CD14-positive monocyte (primary cell): ENCODE measurements around the gene SSTR3. TPM values are rescaled to one million over a fixed set of nuclear protein-coding genes. Genes with fewer than 3 reads are reported as not detected.

Source experiments
- DNase-seq, 3 donors: peaks; one replicate each; pipeline ENCODE4 v3.0.0-alpha.2; 2011 to 2022
- H2AFZ ChIP-seq: 2 replicates; pipeline ENCODE4 v1.6.0; 2012; ENCODE audit warnings: mild to moderate bottlenecking, low read depth, low read length, inconsistent platforms; ENCODE audit not compliant: insufficient read depth, poor library complexity, severe bottlenecking
- H3K27ac ChIP-seq, 2 donors: 1 replicate in 1 of 2; 2 replicates in 1 of 2; pipeline ENCODE4 v1.5.1; 2012 to 2013; ENCODE audit warnings: low read length in 2 of 2, control low read depth in 1 of 2, inconsistent platforms in 1 of 2, low read depth in 1 of 2, mild to moderate bottlenecking in 1 of 2
- H3K27me3 ChIP-seq, 2 donors: one replicate each; pipeline versions ENCODE4 v1.6.0 to v1.6.1; 2011 to 2013; ENCODE audit warnings: low read length in 2 of 2; ENCODE audit not compliant: control insufficient read depth in 2 of 2, insufficient read depth in 2 of 2
- H3K36me3 ChIP-seq, 2 donors: replicated peaks in 1 of 2; 1 replicate in 1 of 2; 2 replicates in 1 of 2; pipeline versions ENCODE4 v1.5.1 to v1.6.1; 2012 to 2013; ENCODE audit warnings: low read length in 2 of 2, control low read depth in 1 of 2, inconsistent platforms in 1 of 2, mild to moderate bottlenecking in 1 of 2; ENCODE audit not compliant: insufficient read depth in 2 of 2, control insufficient read depth in 1 of 2
- H3K4me1 ChIP-seq, 2 donors: 1 replicate in 1 of 2; 2 replicates in 1 of 2; pipeline versions ENCODE4 v1.5.1 to v1.6.1; 2012 to 2013; ENCODE audit warnings: low read length in 2 of 2, control low read depth in 1 of 2, inconsistent platforms in 1 of 2, mild to moderate bottlenecking in 1 of 2, moderate library complexity in 1 of 2; ENCODE audit not compliant: insufficient read depth in 2 of 2, control insufficient read depth in 1 of 2
- H3K4me2 ChIP-seq: replicated peaks from 2 replicates; pipeline ENCODE3; 2012; ENCODE audit warnings: low read length, moderate library complexity, mild to moderate bottlenecking; ENCODE audit not compliant: poor library complexity, severe bottlenecking; ENCODE audit errors: extremely low read depth
- H3K4me3 ChIP-seq, 3 experiments: fragments of 200-600 bp in 1 of 3; sonication (generic) in 1 of 3; replicated peaks in 1 of 3; 1 replicate in 2 of 3; 2 replicates in 1 of 3; pipeline ENCODE4 v1.5.1; 2011 to 2013; ENCODE audit warnings: low read length in 3 of 3, mild to moderate bottlenecking in 3 of 3, control low read depth in 2 of 3, low read depth in 2 of 3, inconsistent platforms in 1 of 3, moderate library complexity in 1 of 3
- H3K79me2 ChIP-seq: 2 replicates; pipeline ENCODE4 v1.6.0; 2012; ENCODE audit warnings: mild to moderate bottlenecking, control low read depth, inconsistent platforms, low read length, moderate library complexity; ENCODE audit not compliant: insufficient read depth
- H3K9ac ChIP-seq: 2 replicates; pipeline ENCODE4 v1.6.0; 2017; ENCODE audit warnings: low read length, mild to moderate bottlenecking; ENCODE audit not compliant: insufficient read depth, poor library complexity, severe bottlenecking
- H3K9me3 ChIP-seq, 2 donors: replicated peaks in 1 of 2; 1 replicate in 1 of 2; 2 replicates in 1 of 2; pipeline versions ENCODE4 v1.5.1 to v1.6.1; 2012 to 2013; ENCODE audit warnings: low read length in 2 of 2, control low read depth in 1 of 2; ENCODE audit not compliant: control insufficient read depth in 1 of 2, insufficient read depth in 1 of 2
- H4K20me1 ChIP-seq: 2 replicates; pipeline ENCODE4 v1.6.0; 2012; ENCODE audit warnings: mild to moderate bottlenecking, low read length, control low read depth, moderate library complexity; ENCODE audit not compliant: insufficient read depth
- H3K27ac Mint-ChIP-seq, 7 donors: one replicate each; pipeline ENCODE4 v1.8.0; 2020; ENCODE audit warnings: mild to moderate bottlenecking in 7 of 7, mixed read lengths in 7 of 7, moderate library complexity in 6 of 7, inconsistent platforms in 2 of 7
- H3K27me3 Mint-ChIP-seq, 3 donors: one replicate each; pipeline ENCODE4 v1.8.0; 2021 to 2022; ENCODE audit warnings: low read depth in 3 of 3, mild to moderate bottlenecking in 3 of 3, mixed read lengths in 3 of 3, moderate library complexity in 3 of 3, inconsistent platforms in 1 of 3
- H3K36me3 Mint-ChIP-seq, 2 donors: one replicate each; pipeline ENCODE4 v1.8.0; 2020; ENCODE audit warnings: mixed read lengths in 2 of 2, inconsistent platforms in 1 of 2, mild to moderate bottlenecking in 1 of 2
- H3K4me1 Mint-ChIP-seq: one replicate; pipeline ENCODE4 v1.8.0; 2020; ENCODE audit warnings: mild to moderate bottlenecking, mixed read lengths
- H3K4me3 Mint-ChIP-seq, 2 donors: one replicate each; pipeline ENCODE4 v1.8.0; 2020; ENCODE audit warnings: mild to moderate bottlenecking in 2 of 2, mixed read lengths in 2 of 2, moderate library complexity in 1 of 2
- H3K9me3 Mint-ChIP-seq, 7 donors: one replicate each; pipeline ENCODE4 v1.8.0; 2020 to 2022; ENCODE audit warnings: mixed read lengths in 7 of 7, mild to moderate bottlenecking in 6 of 7, moderate library complexity in 6 of 7, inconsistent platforms in 2 of 7
- CTCF ChIP-seq: fragments of 200-600 bp; IDR thresholded peaks from one replicate; pipeline ENCODE4 v1.8.0; 2022; ENCODE audit warnings: antibody characterized with exemption, mild to moderate bottlenecking
- WGBS: methylation state at CpG from one replicate; pipeline ENCODE4 v1.1.5; 2013; ENCODE audit warnings: missing lambda C conversion rate; ENCODE audit not compliant: insufficient coverage; 5-methylcytosine and 5-hydroxymethylcytosine counted together
- intact Hi-C, 2 donors: fragments of 100-400 bp; cut with micrococcal nuclease; formaldehyde crosslinking; loops; one replicate each; pipeline versions ENCODE4 v1.15.0 to v1.15.1; 2023
- polyA plus RNA-seq, 3 donors: library from polyadenylated mRNA; depleted of rRNA in 1 of 3; unstranded in 2 of 3; stranded (reverse) in 1 of 3; fragments of 300-500 nt in 2 of 3; fragments of >200 nt in 1 of 3; fragmentation: Illumina TruSeq in 2 of 3; gene quantifications; 1 replicate in 2 of 3; 2 replicates in 1 of 3; pipeline ENCODE4 v1.2.3, GENCODE V29; 2012 to 2021

Gene SSTR3
- polyA plus RNA-seq, 3 donors: 0.04 TPM; not detected in 2

GRCh38 chr22:37203354-37204044, 8.8 kb downstream of the SSTR3 start:
- H3K27ac ChIP-seq: no peak overlapping the region
- H3K9ac ChIP-seq: no peak overlapping the region
- TF ChIP-seq CTCF: no peak
- 88% methylated on average over 9 of the region's 16 CpGs for WGBS
- H4K20me1 ChIP-seq: no peaks in the 10 kb centered on the region
- H2AFZ ChIP-seq: no peak overlapping the region
- H3K36me3 ChIP-seq: no peaks in the 10 kb centered on the region
- Mint-ChIP-seq H3K4me3 (no peak overlapping the region), H3K27me3 (peaks cover 0 to 3% (median 2%) of the 10 kb centered on the region in 3 donors), H3K9me3 (peaks cover 0 to 3% (median 0%) of the 10 kb centered on the region in 7 donors), H3K27ac (no peak overlapping the region), H3K4me1 (peaks cover 11% of the 10 kb centered on the region), H3K36me3 (no peaks in the 10 kb centered on the region)
- H3K79me2 ChIP-seq: no peaks in the 10 kb centered on the region
- H3K4me2 ChIP-seq: no peak overlapping the region
- intact Hi-C loops: no loop called here
- H3K27me3 ChIP-seq: no peaks in the 10 kb centered on the region
- peaks cover 16 to 23% of the 10 kb centered on the region in 2 donors for H3K4me1 ChIP-seq
- DNase-seq: no peak
- no peak overlapping the region for H3K4me3 ChIP-seq
- H3K9me3 ChIP-seq: no peaks in the 10 kb centered on the region

GRCh38 chr22:37202716-37203115, 9.6 kb downstream of the SSTR3 start:
- H3K4me2 ChIP-seq: no peak overlapping the region
- Mint-ChIP-seq H3K4me3 (no peak overlapping the region), H3K9me3 (peaks cover 0 to 3% (median 0%) of the 10 kb centered on the region in 7 donors), H3K27me3 (peaks cover 1 to 3% (median 2%) of the 10 kb centered on the region in 3 donors), H3K27ac (no peak overlapping the region), H3K4me1 (peaks cover 16% of the 10 kb centered on the region), H3K36me3 (no peaks in the 10 kb centered on the region)
- H4K20me1 ChIP-seq: peaks cover 5% of the 10 kb centered on the region
- no peak overlapping the region for H2AFZ ChIP-seq
- DNase-seq: no peak
- no peaks in the 10 kb centered on the region for H3K9me3 ChIP-seq
- no peak overlapping the region for H3K27ac ChIP-seq
- no peaks in the 10 kb centered on the region for H3K36me3 ChIP-seq
- no peaks in the 10 kb centered on the region for H3K27me3 ChIP-seq
- WGBS: 100% methylated on average over 4 of the region's 10 CpGs
- no peak overlapping the region for H3K4me3 ChIP-seq
- TF ChIP-seq CTCF: no peak
- intact Hi-C loops: no loop called here
- H3K4me1 ChIP-seq: peaks cover 19 to 29% of the 10 kb centered on the region in 2 donors
- no peaks in the 10 kb centered on the region for H3K79me2 ChIP-seq
- H3K9ac ChIP-seq: no peak overlapping the region
